OCI-LY7 (cell line): ENCODE data around the gene KIF1A.

Experiments
- EZH2phosphoT487 ChIP-seq: fragments of 200-600 bp; sonication (generic); IDR thresholded peaks from 2 replicates; pipeline ENCODE4 v1.6.1; 2018; ENCODE audit warnings: low read depth, borderline replicate concordance, mild to moderate bottlenecking, mixed run types, antibody characterized with exemption, low read length, moderate library complexity, mixed read lengths
- TF ChIP-seq, protein P1 (sequence below): fragments of 200-600 bp; sonication (generic); conservative IDR thresholded peaks from 2 replicates; pipeline ENCODE4 v1.5.1; 2014; ENCODE audit warnings: mild to moderate bottlenecking, antibody characterized with exemption, low read length, moderate library complexity, mixed read lengths

DNA sequence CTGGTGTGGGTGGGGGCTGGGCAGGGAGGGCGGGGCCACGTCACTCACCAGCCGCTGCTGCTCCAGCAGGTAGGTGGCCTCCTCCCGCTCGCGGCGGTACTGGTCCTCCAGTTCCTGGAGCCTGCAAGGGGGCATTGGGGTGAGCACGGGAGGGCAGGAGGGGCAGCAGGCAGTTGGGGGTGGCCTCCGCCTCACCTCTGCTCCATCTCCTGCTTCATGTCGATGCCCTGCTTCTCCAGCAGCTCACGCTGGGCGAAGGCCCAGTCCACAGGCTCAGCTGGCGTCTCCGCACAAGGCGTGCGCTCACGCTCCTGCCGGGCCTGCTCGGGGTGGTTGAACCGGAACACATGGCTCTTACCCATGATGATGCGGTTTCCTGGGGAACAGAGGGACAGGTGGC, 57.0 kb downstream of the KIF1A start:
- TF ChIP-seq, protein P1, sequence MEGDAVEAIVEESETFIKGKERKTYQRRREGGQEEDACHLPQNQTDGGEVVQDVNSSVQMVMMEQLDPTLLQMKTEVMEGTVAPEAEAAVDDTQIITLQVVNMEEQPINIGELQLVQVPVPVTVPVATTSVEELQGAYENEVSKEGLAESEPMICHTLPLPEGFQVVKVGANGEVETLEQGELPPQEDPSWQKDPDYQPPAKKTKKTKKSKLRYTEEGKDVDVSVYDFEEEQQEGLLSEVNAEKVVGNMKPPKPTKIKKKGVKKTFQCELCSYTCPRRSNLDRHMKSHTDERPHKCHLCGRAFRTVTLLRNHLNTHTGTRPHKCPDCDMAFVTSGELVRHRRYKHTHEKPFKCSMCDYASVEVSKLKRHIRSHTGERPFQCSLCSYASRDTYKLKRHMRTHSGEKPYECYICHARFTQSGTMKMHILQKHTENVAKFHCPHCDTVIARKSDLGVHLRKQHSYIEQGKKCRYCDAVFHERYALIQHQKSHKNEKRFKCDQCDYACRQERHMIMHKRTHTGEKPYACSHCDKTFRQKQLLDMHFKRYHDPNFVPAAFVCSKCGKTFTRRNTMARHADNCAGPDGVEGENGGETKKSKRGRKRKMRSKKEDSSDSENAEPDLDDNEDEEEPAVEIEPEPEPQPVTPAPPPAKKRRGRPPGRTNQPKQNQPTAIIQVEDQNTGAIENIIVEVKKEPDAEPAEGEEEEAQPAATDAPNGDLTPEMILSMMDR = no peak
- TF ChIP-seq EZH2phosphoT487 = no peak
